GM12801 (cell line): ENCODE results near the gene P2RX2.

Experiments
- CTCF ChIP-seq: IDR thresholded peaks from one replicate; pipeline ENCODE4 v1.5.1; 2011; ENCODE audit warnings: control low read depth; ENCODE audit not compliant: insufficient read length; ENCODE audit errors: extremely low read depth

The P2RX2 gene

GRCh38 chr12:132605892-132606291 lies 12.7 kb upstream of the P2RX2 start:
- no peak for TF ChIP-seq CTCF

- TF ChIP-seq CTCF, result no peak
Observed at GRCh38 chr12:132606466-132606865, 12.1 kb upstream of the P2RX2 start.

- no peak for TF ChIP-seq CTCF
Observed at GRCh38 chr12:132606927-132607326, 11.6 kb upstream of the P2RX2 start.

GRCh38 chr12:132608231-132609171 lies 10.1 kb upstream of the P2RX2 start:
- TF ChIP-seq CTCF, result no peak

GRCh38 chr12:132610051-132610759 lies 8.4 kb upstream of the P2RX2 start, which contains the start of gene LRCOL1:
TSS of gene LRCOL1 (minus strand) at chr12:132610582. CDS start at chr12:132606251, 4,331 bp downstream.
- no peak for TF ChIP-seq CTCF

GRCh38 chr12:132610866-132611602 lies 7.5 kb upstream of the P2RX2 start:
- no peak for TF ChIP-seq CTCF

- TF ChIP-seq CTCF, result no peak
Observed at GRCh38 chr12:132611620-132612019, 7.0 kb upstream of the P2RX2 start.
